ENCODE data around the gene SEMA3B. TPM values are rescaled to one million over a fixed set of nuclear protein-coding genes. Genes with fewer than 3 reads are reported as not detected.

The SEMA3B gene
- total and polyA plus RNA-seq, 9 of the 15 experiments (the other 6 are each of a cell fraction or from before 2014, with no cell fraction given) = 0.03 to 1.8 (median 0.55) TPM; not detected in 1

- ATAC-seq (peak; percentile 57), DNase-seq (ENCODE audit: extremely low read depth in 1 of 4, low spot score in 3 of 4) (peak in 2 of 4 experiments; percentile 27 to 33), FAIRE-seq (no peak)
- H3K79me2 ChIP-seq (ENCODE audit: control insufficient read depth, insufficient read depth, low read length) = no peaks in the 10 kb centered on the region
- no peak overlapping the region for H3K4me2 ChIP-seq (ENCODE audit: insufficient read depth, low read length)
- intact Hi-C loops (cut with micrococcal nuclease) (loop anchor here (1.0 kb wide), 1 partner anchor 27 kb away; no protein-coding TSS in a partner anchor), in situ Hi-C loops (cut with MboI) (no loop called here)
- H3K9ac ChIP-seq (ENCODE audit: insufficient read depth in 1 of 2, low read depth in 2 of 2, low read length in 2 of 2) = peak overlapping the region in 1 of 2 experiments; percentile 64; a peak in 2 of 4 replicates
- H2AFZ ChIP-seq (ENCODE audit: low read depth, low read length) = no peak overlapping the region
- no peaks in the 10 kb centered on the region for H3K9me1 ChIP-seq (ENCODE audit: control insufficient read depth, insufficient read depth, low read length)
- TF ChIP-seq MED1 (CRISPR knock-in tag; IDR thresholded peaks at IDR 0.05; ENCODE audit: borderline replicate concordance) = no peak
- no peak for TF ChIP-seq ZNF3 (CRISPR knock-in tag; IDR thresholded peaks at IDR 0.05)
- TF ChIP-seq NBN (IDR thresholded peaks at IDR 0.05; ENCODE audit: low read depth) = no peak
- peak in 1 of 2 experiments; percentile 20; a peak in 1 of 4 replicates for TF ChIP-seq RAD21 (CRISPR knock-in tag; conservative IDR thresholded peaks at IDR 0.05 in 1 of 2, IDR thresholded peaks at IDR 0.05 in 1 of 2)
- peak; percentile 37 to 44 (median 41); a peak in 5 of 6 replicates for TF ChIP-seq CTCF (IDR thresholded peaks at IDR 0.05 in 2 of 3, conservative IDR thresholded peaks at IDR 0.05 in 1 of 3; ENCODE audit: insufficient read depth in 2 of 3, low read depth in 1 of 3, low read length in 3 of 3)
- TF ChIP-seq SAFB2 (IDR thresholded peaks at IDR 0.05; ENCODE audit: borderline replicate concordance, low read depth, low read length, severe bottlenecking) = no peak
- peaks cover 3 to 19% of the 10 kb centered on the region in 2 experiments; a peak in 2 of 5 replicates for H3K27me3 ChIP-seq (ENCODE audit: control insufficient read depth in 2 of 2, insufficient read depth in 2 of 2, low read length in 2 of 2)
- H3K27ac ChIP-seq (ENCODE audit: extremely low read depth, low read depth, low read length) = no peak overlapping the region
- BruUV-seq (replicated peaks) = no TSS peak
- 20% methylated on average over 11 of the region's 12 CpGs for WGBS (ENCODE audit: insufficient coverage, low coverage, missing lambda C conversion rate)
- H3K9me3 ChIP-seq (replicated peaks; ENCODE audit: control insufficient read depth, insufficient read depth, low read depth, low read length) = no peaks in the 10 kb centered on the region
- H3K4me1 ChIP-seq (replicated peaks in 1 of 2; ENCODE audit: control insufficient read depth in 2 of 2, insufficient read depth in 2 of 2, low read length in 2 of 2) = peaks cover 0 to 12% of the 10 kb centered on the region in 2 experiments; a peak in 4 of 5 replicates
- no peaks in the 10 kb centered on the region for H4K20me1 ChIP-seq (replicated peaks; ENCODE audit: control insufficient read depth, insufficient read depth, low read length)
- CTCF ChIA-PET (ENCODE audit: low intra/inter-chr PET ratio) = interaction anchor here (0.7 kb wide), 1 partner anchor 519 kb away, joined by 3 read pairs; no protein-coding TSS in a partner anchor
- POLR2A ChIA-PET = interaction anchor here (0.7 to 0.9 kb wide), 2 partner anchors 11 to 71 kb away, joined by 3 read pairs; partner anchors contain the start of gene IFRD2
- no peak overlapping the region for H3K4me3 ChIP-seq
- H3K36me3 ChIP-seq (ENCODE audit: control insufficient read depth, insufficient read depth, low read length) = no peaks in the 10 kb centered on the region
Observed at GRCh38 chr3:50221411-50222168, 47.4 kb upstream of the SEMA3B start.
